NAMALWA (cell line): ENCODE measurements around the gene UNC13B.

Experiments
- DNase-seq: peaks from one replicate; pipeline ENCODE4 v3.0.0-alpha.2; 2015; ENCODE audit warnings: low spot score

The UNC13B gene

DNA sequence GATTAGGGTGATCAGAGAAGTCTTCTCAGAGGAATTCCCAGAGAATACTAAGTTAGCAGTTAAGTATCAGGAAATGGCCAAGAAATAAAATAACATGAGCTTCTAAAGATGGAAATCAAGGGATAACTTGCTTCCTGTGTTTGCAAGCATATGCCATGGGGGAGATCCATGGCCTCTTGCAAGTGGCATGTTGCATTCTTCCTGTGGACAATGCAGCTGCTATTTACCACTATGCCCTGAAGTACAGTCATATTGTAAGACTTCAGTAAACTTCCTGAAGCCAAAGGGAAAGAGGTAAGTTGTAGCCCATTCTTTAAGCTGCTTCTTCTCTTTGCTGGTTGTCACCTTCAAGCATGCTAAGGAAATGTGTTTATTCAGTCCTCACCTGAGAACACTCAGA lies 173.4 kb downstream of the UNC13B start:
- DNase-seq = no peak

DNA sequence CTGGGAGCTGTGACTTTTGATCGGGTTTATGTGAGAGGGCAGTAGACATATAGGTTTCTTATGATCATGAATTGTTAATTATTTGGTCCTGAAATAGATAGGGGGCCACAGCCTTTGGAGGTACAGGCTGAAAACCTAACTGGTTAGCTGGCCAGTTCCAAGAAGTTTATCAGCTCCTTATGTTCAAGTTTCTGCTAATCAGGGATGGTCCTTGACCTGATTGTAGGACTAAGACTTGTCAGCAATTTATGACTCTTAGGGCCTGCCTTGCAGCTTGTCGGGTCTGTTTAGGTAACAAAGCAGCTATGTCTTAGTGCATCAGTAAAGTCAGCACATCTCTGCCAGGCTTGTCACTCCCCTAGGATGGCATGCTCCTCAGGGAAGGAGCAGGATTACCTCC lies 176.3 kb downstream of the UNC13B start:
- no peak for DNase-seq

DNA sequence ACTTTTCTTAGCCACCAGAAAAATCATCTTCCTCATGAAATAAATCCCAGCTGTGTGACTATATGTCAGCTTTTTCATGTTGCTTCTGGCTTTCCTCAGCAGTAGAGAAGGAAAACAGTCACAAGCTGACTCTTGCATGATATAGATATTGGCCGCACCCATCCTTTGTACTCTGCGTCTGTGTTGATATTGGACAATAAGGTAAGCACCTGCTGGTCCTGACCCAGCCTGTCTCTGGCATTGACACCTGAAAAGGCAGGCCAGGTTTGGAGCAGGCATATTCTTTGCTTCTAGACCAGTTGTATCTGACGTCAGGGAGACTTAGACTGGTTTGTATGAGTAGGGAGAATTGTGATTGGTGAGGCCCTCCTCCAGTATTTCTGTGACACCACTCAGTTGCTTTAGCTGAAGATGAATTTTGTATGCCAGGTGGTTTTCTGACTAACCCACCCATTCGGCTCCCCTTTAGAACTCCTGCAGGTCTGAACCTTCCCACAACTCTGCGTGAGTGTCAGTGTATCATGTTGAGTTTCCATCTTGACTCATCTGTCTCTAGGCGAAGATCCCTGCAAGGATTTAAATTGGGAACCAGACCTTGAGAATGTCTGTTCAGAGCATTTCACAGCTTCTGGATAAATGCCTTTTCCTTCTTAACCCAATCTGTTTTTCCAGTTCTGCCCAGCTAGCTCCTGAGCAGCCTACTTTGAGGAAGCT lies 176.9 kb downstream of the UNC13B start:
- no peak for DNase-seq

DNA sequence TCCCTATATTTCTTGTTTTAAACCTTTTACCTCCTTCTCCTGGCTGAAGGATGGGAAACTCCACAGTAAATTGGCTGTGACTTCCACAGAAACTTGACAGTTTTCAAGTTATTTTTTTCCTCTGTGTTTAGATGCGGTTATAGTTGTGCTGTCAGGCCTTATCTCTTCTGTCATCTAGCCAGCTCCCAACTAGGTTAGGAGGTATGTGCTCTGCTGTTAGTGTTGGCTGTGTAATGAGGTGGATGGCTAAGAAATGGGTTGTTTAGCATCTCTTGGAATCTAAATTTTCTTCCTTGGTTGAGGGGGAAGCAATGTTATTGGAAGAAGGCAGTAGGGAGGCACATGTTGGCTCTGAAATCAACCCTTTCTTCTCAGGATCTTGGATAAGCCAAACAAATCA lies 178.2 kb downstream of the UNC13B start:
- DNase-seq = no peak

DNA sequence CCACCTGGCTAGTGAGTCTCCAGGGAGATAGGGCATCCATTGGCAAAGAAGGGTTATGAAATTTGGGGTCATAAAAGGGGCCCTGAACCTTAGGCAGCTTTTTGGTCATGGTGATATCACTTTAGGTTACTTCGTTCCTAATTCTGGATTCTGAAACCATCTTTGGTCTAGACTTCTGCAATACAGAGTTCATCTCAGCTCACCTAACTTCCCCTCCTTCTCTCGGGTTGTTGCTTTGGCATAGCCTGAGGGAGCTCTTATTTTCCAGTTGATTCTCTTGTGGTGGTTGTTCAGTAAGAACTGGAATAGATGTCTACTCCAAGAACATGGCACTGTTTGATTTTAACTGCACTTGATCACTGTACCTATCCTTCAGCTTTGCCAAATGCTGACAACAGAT lies 179.2 kb downstream of the UNC13B start:
- DNase-seq = no peak

DNA sequence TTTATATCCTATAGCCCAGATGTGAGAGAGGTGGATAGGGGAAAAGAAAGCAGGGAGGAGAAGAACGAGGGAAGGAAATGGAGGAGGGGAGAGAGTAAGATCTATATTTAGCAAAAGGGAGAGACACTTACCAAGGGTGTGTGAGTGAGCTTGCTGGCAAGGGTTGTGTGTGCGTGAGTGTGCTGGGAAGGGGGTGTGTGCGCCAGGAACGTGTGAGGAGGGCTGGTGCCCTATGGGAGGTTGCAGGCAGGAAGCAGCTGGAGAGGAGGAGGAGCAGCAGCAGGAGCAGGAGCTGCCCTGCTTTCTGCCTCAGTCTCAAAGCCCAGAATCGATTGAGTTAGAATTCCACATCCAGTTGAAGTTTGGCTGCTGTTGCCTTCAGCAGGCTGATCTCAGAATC lies 179.8 kb downstream of the UNC13B start:
- DNase-seq = no peak

DNA sequence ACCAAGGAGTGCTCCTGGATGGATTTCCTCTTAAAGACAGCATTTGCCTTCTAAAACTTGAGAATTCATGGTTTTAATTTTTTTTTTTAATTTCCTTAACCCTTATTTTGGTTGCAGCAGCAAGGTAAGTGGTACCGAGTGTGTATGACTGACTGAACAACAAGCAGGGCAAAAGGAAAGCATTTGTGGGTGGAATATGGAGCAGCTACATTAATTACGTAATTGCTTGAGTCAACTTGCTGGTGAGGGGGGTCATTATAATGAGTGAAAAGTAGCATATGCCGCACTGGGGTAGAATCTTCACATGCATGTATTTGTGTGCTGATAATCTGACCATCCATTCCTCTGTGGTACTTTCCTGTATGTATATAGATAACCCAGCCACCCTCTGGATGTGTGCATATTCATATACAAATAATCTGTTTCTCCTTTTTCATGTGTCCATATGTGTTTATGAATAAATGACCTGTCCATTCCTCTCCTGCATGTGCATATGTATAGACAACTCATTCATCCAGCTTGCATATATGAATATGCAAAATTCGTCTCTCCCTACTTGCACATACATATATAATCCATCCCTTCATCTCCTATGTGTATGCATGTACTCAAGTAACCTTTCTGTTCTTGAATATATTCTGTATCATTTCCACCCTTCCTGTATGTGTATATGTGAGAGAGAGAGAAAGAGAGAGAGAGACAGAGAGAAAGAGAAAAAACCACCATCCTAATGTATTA lies 180.6 kb downstream of the UNC13B start:
- no peak for DNase-seq

DNA sequence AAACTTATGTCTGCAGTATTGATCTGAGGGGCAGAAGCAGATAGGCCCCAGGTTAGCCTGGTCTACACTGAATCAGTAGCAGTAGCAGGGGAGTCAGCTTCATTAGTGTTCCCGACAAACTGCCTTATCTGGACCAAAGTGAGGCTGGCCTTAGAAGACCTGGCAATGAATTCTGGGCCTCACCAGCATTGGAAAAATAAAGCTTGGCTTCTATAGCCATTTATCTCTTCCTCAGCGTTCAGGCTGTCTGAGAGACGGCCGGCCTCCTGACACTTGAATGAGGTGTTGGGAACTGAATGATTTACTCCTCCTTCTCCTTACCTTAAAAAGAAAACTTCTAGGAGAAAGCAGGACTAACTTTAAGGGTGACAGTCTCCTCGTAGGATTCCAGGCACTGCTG lies 186.3 kb downstream of the UNC13B start:
- DNase-seq = no peak

DNA sequence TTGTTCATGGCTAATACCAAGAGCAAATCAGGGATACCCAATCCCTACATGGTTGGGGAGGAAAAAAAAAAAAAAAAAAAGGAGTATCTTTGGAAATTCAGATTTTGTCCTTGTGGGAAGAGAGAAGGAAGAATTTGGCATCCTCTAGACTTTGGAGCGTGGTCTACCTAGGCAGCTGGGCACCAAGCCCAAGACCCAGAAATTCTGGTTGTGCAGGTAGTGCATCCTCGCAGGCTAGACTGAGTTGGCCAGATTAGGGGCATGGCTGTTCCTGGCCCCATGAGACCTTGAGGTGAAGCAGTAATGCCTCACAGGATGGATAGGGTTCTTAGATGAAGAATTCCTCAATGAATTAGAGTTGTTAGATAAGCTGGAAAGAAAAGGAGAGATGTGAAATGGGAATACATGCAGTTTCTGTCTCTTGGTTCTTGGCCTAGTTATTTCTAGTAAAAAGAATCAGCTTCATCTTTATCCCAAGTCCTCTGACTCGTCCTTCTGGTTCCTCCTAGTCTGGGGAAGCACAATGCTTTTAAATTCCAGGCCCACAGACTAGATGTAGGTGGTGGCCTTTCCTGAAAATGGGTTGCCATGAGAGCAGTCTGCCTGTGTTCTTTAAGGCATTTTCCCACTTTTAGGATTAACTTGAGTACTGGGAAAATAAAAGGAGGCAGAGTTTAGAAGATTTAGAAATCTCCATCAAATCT lies 187.6 kb downstream of the UNC13B start:
- DNase-seq = no peak

DNA sequence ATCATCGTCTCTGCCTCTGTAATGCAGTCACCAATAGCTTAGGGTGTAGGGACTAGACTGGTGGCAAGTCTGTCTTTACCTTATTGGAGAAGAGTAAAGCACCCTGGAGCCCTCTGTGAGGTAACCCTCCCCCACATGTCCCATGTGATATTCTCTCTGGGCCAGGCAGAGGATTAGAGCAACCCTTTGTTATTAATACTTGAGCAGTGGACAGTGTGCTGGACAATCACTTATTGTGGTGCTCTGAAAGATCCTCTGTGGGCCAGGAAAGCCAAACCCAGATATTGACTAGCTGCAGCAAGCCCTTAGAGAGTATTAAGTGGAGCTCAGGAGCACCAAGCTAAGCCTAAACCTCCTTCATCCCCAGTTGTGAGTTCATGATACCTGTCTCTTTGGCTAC lies 188.4 kb downstream of the UNC13B start:
- no peak for DNase-seq

DNA sequence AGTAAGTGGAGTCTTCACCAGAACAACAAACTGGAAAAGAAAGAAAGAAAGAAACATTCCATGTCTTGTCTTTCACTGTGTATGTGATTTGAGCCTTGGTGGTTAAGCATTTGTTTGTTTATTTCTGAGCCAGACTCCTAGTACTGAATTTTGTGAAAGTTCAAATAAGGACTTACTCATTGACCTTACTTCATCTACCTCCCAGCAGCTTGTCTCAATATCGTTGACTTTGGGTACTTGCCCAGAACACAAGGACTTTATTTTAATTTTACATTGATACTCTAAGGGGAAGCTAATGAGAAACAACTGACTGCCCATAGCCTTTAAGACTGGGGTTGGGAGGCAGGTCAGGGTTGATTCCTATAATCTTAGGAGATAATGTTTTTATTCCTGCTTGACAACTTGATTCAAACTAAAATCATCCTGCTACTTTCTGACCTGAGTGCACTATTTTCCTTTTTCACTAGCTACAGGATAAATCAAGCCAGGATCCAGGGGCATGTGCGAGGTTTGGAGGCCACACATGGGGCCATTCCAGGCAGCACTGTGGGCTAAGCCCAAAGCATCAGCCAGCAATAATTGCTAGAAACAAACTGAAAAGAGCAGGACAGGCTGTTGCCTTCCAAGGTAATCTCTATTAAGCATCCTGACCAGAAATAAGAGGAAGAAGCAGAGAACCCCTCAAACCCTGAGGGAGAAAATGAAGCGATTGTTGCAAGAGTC lies 189.2 kb downstream of the UNC13B start:
- no peak for DNase-seq

DNA sequence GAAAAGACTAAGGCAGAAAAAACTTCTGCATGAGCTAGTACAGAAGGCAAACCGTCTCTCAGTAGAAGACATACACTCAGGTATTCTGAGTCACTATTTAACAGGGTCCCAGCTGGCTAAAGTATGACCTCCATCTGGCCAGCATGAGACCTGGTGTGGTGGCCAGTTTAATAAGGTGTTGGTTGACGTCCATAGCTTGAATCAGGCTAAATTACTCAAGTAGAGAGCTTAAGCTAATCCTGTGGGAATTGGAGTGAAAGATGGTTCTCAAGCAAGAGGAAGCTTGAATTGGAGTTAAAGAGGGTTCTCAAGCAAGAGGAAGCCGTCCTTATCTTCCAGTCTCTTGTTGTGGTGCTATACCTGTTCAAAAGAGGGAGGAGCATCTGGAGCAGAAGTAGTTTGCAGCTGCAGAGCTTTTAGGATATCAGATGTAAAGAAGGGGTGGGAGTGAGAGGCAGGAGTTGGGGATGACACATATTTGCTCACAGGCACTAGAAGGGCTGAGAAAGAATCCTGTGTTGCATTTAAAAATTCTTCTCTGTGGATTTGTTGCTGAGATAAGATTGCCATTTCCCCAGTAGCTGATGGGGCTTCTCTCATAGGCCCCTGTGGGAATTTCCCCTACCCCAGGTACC lies 192.0 kb downstream of the UNC13B start:
- DNase-seq = no peak

DNA sequence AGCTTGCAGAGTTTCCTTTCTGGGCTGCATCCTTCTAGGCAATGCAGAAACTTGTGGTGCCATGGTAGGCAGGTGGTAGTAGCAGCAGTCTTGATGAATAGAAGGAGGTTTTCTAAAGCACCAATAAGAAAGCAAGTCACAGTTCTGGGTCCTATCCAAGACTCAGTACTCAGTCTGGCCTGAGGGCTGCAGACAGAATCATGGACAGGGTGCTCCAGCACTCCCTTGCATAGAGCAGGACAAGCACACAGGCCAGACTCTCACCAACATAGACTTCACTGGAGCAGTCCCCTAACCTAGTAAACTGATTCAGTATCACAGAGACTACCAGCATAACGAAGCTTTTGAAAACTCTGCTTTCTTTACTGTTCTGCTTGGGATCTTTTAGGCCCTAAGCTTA lies 194.1 kb downstream of the UNC13B start:
- no peak for DNase-seq

DNA sequence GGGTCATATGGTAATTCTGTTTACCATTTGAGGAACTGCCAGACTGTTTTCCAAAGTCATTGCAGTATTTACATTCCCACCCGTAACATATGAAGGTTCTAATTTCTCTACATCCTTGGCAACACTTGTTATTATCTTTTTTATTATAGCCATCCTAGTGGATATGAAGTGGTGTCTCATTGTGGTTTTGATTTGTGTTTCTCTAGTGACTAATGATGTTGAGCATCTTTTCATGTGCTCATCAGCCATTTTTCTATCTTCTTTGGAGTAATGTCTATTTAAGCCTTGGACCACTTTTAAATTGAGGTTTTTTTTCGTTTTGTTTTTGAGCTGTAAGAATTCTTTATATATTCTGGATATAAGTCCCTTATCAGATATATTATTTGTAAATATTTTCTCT lies 195.3 kb downstream of the UNC13B start:
- no peak for DNase-seq

DNA sequence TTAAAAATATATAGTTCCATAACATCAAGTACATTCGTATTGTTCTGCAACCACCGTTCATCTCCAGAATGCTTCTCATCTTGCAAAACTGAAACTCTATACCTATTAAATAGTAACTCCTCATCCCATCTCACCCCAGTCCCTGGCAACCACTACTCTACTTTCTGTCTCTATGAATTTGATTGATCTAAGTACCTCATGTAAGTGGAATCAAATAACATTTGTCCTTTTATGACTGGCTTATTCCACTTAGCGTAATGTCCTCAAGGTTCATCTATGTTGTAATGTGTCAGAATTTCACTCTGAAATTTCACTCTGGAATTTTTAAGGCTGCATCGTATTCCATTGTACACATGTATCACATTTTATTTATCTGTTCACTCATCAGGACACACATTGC lies 196.0 kb downstream of the UNC13B start:
- no peak for DNase-seq

DNA sequence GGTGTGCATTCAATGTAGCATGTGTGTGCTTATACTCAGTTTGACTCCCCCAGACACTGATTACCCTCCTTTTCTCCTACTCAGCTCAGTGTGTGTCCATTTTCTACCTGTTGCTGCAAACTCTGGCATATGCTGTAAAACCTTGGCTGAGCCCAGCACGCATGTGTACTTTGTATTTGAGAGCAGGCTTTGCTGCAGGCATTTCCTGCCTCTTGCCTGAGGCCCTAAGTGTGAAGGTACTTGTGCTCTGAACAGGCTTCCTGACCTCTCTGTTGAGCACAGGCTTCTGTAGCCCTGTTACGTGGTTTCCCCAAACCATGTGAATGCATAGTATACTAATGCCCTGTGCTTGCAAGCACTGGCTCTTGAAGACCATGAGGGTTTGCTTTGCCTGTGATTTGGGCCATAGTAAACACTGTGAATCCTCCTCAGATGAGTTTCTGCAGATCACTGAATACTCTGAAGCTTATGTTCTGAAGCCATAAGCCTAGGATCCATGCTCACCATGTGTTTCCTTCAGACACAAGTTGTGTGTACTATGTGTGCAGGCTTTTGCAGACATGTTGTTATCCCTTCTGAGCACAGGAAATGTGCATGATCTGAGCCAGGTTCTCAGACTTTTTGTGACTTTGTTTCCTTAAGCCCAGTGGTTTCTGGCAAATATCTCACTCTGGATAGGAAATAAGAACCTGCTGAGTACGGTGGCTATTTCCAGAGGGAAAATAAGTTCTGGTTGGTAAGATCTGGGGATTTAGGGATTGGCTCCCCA lies 203.2 kb downstream of the UNC13B start:
- no peak for DNase-seq

DNA sequence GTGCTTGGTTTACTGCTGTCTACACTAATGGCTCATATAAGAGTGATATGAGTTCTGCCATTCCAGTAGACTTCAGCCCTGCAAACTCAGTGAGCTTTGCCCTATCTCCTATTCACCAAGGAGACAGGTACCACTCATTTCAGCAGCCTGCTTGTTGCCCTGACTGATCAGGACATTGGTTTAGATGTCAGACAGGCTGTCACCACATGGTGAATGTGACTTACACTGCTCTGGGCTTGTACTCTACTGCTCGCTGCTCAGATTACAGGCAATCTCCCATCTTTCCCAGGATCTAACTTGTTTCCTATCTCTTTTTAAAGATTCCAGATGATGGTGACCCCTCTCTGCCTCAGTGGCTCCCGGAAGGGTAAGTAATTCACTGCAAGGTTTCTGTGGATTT lies 204.8 kb downstream of the UNC13B start:
- DNase-seq = no peak

DNA sequence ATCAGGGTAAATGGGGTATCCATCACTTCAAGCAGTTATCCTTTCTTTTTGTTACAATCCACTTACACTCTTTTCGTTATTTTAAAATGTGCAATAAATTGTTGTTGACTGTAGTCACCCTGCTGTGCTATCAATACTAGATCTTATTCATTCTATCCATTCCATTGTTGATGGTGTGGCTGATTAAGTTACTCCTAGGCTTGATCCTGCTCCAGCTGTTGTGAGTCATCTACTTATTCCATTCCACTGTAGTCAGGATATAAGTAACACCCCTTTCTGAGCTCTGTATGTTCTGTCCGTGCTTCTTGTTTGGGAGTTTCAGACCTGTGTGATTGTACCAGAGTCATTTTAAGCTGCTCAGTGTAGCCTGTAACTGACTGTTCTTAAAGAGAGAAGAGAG lies 205.6 kb downstream of the UNC13B start:
- no peak for DNase-seq

DNA sequence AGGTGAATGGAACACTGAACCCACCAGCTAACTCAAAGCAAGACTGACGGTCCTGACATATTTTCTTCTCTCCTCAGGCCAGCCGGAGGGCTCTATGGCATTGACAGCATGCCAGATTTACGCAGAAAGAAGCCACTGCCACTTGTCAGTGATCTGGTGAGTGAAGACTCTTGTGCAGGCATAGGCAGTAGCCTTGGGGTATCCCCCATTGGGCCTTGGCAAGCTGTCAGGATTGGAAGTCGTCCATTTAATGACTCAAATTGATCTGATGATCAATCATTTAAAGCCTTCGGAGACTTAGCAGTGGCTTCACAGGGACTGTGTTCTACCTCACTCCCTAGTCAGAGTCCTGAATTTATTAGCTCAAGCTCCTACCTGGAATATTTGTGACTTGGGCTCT lies 208.4 kb downstream of the UNC13B start:
- no peak for DNase-seq

DNA sequence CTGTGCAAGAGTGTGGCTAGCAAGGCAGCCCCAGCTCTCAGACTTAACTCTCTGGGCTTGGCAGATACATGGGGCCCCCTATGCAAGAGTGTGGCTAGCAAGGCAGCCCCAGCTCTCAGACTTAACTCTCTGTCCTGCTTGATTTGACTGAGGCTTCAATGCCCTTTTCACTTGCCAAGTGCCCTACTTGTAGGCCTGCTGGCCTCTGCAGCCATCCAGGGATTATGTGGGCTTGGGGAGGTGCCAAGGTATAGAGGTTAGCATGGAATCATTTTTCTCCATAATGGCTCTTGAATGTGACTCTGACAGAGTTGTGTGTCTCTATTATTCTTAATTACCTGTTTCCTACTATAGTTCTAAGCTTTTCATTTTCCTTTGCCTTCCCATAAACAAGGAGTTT lies 212.6 kb downstream of the UNC13B start:
- no peak for DNase-seq

DNA sequence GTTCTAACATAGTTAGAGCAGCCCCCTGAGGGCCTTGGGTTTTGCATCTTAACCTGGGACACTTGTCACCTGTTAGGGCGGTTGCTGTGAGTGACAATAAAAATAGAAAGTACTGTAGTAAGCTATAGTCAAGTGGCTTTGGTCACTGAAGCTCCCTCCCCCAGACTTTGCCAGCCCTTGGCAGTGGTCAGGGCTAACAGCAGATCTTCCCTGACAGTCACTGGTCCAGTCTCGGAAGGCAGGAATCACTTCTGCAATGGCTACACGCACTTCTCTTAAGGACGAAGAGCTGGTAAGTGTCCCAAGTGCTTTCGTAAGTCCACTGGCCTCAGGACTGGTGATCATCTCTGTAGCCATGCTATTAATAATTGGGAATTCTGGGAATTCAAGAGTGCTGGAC lies 213.1 kb downstream of the UNC13B start:
- DNase-seq = no peak
